ENCODE measurements around the gene CACNA1B. TPM values are rescaled to one million over a fixed set of nuclear protein-coding genes. Genes with fewer than 3 reads are reported as not detected.

Gene CACNA1B
- total RNA-seq, 4 donors from 2014 or later: 0.08 TPM; not detected in 2

- TF ChIP-seq EP300 (IDR thresholded peaks at IDR 0.05) (no peak), POLR2AphosphoS5 (IDR thresholded peaks at IDR 0.05) (no peak), POLR2A (IDR thresholded peaks at IDR 0.05) (no peak)
- TF ChIP-seq, protein P1, sequence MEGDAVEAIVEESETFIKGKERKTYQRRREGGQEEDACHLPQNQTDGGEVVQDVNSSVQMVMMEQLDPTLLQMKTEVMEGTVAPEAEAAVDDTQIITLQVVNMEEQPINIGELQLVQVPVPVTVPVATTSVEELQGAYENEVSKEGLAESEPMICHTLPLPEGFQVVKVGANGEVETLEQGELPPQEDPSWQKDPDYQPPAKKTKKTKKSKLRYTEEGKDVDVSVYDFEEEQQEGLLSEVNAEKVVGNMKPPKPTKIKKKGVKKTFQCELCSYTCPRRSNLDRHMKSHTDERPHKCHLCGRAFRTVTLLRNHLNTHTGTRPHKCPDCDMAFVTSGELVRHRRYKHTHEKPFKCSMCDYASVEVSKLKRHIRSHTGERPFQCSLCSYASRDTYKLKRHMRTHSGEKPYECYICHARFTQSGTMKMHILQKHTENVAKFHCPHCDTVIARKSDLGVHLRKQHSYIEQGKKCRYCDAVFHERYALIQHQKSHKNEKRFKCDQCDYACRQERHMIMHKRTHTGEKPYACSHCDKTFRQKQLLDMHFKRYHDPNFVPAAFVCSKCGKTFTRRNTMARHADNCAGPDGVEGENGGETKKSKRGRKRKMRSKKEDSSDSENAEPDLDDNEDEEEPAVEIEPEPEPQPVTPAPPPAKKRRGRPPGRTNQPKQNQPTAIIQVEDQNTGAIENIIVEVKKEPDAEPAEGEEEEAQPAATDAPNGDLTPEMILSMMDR (IDR thresholded peaks at IDR 0.05): no peak
- 82% methylated on average over 10 of the region's 10 CpGs for WGBS
- Histone ChIP-seq H3K4me3 (no peak overlapping the region), H3K27ac (no peak overlapping the region), H3K9me3 (no peaks in the 10 kb centered on the region), H3K36me3 (no peaks in the 10 kb centered on the region), H3K4me1 (no peaks in the 10 kb centered on the region), H3K27me3 (peaks cover 32% of the 10 kb centered on the region)
- no peak for DNase-seq (ENCODE audit: low spot score in 2 of 2)
Observed at GRCh38 chr9:137872296-137872695, 5.3 kb upstream of the CACNA1B start.

GRCh38 chr9:137873408-137873807, 4.2 kb upstream of the CACNA1B start:
- H3K36me3 ChIP-seq: no peaks in the 10 kb centered on the region
- TF ChIP-seq, protein P1 (IDR thresholded peaks at IDR 0.05): no peak
- TF ChIP-seq EP300 (IDR thresholded peaks at IDR 0.05) (no peak), POLR2A (IDR thresholded peaks at IDR 0.05) (no peak), POLR2AphosphoS5 (IDR thresholded peaks at IDR 0.05) (no peak)
- H3K4me1 ChIP-seq: peaks cover 5% of the 10 kb centered on the region
- no peaks in the 10 kb centered on the region for H3K9me3 ChIP-seq
- no peak overlapping the region for H3K27ac ChIP-seq
- no peak overlapping the region for H3K4me3 ChIP-seq
- H3K27me3 ChIP-seq: peaks cover 43% of the 10 kb centered on the region
- 73% methylated on average over 8 of the region's 8 CpGs for WGBS
- no peak for DNase-seq (ENCODE audit: low spot score in 2 of 2)

GRCh38 chr9:137873858-137874362, 3.7 kb upstream of the CACNA1B start:
- Histone ChIP-seq H3K9me3 (no peaks in the 10 kb centered on the region), H3K36me3 (no peaks in the 10 kb centered on the region), H3K27me3 (peaks cover 48% of the 10 kb centered on the region), H3K27ac (no peak overlapping the region), H3K4me3 (no peak overlapping the region), H3K4me1 (peaks cover 9% of the 10 kb centered on the region)
- DNase-seq (ENCODE audit: low spot score in 2 of 2): no peak
- no peak for TF ChIP-seq POLR2AphosphoS5 (IDR thresholded peaks at IDR 0.05)
- WGBS: 76% methylated on average over 9 of the region's 9 CpGs

- Histone ChIP-seq H3K36me3 (no peaks in the 10 kb centered on the region), H3K9me3 (no peaks in the 10 kb centered on the region), H3K4me1 (peaks cover 9% of the 10 kb centered on the region), H3K4me3 (no peak overlapping the region), H3K27ac (no peak overlapping the region), H3K27me3 (peaks cover 62% of the 10 kb centered on the region)
- 75% methylated on average over 14 of the region's 14 CpGs for WGBS
- TF ChIP-seq POLR2A (IDR thresholded peaks at IDR 0.05): no peak
- TF ChIP-seq EP300 (IDR thresholded peaks at IDR 0.05): no peak
- TF ChIP-seq POLR2AphosphoS5 (IDR thresholded peaks at IDR 0.05): no peak
- TF ChIP-seq, protein P1 (IDR thresholded peaks at IDR 0.05): no peak
- DNase-seq (ENCODE audit: low spot score in 2 of 2): no peak
Observed at GRCh38 chr9:137875354-137875753, 2.2 kb upstream of the CACNA1B start.

DNA sequence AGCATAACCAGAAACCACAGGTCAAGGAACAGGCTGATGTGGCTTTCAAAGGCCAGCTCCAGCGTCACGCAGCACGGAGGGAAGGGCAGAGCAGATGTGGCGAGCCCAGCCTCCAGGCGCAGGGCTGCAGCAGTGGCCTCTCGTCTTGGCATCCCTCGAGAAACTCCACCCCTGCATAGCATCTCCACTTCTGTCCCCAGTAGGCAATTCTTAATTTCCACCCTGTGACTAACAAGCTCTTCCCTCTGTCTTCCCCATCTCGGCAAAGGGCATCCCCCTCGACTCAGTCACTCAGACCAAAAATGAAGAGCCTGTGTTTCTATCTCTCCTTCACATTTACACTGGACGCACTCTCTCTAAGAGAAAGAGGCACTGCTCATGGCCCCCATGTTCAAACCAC, 1.7 kb upstream of the CACNA1B start:
- WGBS: 86% methylated on average over 10 of the region's 10 CpGs
- no peak overlapping the region for H3K4me3 ChIP-seq

More for the DNA sequence above, 1.7 kb upstream of the CACNA1B start:
- Histone ChIP-seq H3K27ac (no peak overlapping the region), H3K4me1 (peaks cover 9% of the 10 kb centered on the region), H3K27me3 (peaks cover 67% of the 10 kb centered on the region), H3K9me3 (no peaks in the 10 kb centered on the region), H3K36me3 (no peaks in the 10 kb centered on the region)
- TF ChIP-seq EP300 (IDR thresholded peaks at IDR 0.05): no peak
- no peak for TF ChIP-seq POLR2AphosphoS5 (IDR thresholded peaks at IDR 0.05)
- no peak for TF ChIP-seq POLR2A (IDR thresholded peaks at IDR 0.05)
- TF ChIP-seq, protein P1 (IDR thresholded peaks at IDR 0.05): no peak
- DNase-seq (ENCODE audit: low spot score in 2 of 2): no peak

All from suprapubic skin (tissue), 4 donors.